ENCODE data around the gene LNX1.

LNX1 gene

DNA sequence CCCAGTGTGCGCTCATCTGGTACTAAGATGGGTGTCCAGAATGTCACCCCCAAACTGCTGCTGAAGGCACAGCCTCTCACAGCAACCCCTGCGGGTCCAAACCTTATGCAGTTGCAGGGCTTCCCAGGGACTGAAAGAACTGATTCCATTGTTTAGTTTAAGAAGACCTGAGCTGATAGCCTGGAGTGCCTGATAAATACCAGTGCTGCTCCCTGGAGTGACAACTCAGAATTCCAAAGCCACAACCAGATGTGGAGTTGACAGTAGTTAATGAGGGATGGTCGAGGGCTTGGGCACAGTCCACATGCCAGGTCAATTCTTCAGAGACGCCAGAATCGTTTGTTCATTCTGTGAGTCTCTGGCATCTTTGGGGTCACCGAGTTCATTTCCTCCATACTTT lies 71.2 kb downstream of the LNX1 start:
- peaks cover 12% of the 10 kb centered on the region for H3K27me3 Mint-ChIP-seq
- H3K36me3 Mint-ChIP-seq (ENCODE audit: low read depth): no peaks in the 10 kb centered on the region
- no peak overlapping the region for H3K4me3 Mint-ChIP-seq
- H3K27ac Mint-ChIP-seq: no peak overlapping the region
- DNase-seq (no peak), ATAC-seq (no peak)
- no peaks in the 10 kb centered on the region for H3K4me1 Mint-ChIP-seq
- no peaks in the 10 kb centered on the region for H3K9me3 Mint-ChIP-seq

DNA sequence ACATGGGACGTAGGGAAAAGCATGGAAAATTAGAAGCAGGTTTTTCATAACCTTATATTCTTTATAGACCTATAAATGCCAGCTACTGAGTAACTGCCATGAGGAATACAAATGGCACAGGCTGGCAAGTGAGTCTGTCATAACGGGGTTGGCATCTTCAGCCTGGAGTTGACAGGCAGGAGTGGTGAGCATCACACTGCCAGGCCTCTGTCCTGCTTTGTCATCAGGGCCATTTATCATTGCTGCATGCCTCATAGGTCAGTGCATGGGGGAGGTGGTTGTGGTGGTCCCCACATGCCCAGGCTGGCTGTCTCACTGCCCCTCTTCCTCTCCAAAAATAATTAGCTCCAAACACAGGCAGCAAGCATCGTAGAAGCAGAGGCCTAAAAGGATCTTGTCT lies 72.5 kb downstream of the LNX1 start:
- Mint-ChIP-seq H3K27ac (no peak overlapping the region), H3K27me3 (peaks cover 6% of the 10 kb centered on the region), H3K36me3 (ENCODE audit: low read depth) (no peaks in the 10 kb centered on the region), H3K9me3 (no peaks in the 10 kb centered on the region), H3K4me3 (no peak overlapping the region), H3K4me1 (no peaks in the 10 kb centered on the region)
- no peak for ATAC-seq
- DNase-seq: no peak

DNA sequence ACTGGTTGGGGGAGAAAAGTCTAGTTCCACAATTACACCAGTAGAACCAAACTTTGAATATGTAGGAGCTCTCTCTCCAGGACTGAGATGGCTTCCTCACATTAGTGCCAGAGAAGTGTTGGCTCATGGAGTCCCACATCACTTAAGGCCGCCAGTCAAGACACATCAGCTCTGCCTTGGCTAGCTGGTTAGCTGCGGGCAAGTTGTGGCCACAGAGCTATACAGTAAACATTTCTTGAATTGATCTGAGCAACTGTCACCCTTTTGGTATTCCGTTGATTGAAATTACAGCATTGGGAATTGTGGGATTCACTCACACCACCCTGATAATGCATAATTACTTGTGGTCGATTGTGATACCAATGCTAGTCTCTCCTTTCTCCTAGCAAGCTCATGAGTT lies 76.2 kb downstream of the LNX1 start:
- no peak overlapping the region for H3K27ac Mint-ChIP-seq
- H3K9me3 Mint-ChIP-seq: no peaks in the 10 kb centered on the region
- DNase-seq (no peak), ATAC-seq (no peak)
- peaks cover 2% of the 10 kb centered on the region for H3K27me3 Mint-ChIP-seq
- H3K36me3 Mint-ChIP-seq (ENCODE audit: low read depth): no peaks in the 10 kb centered on the region
- no peaks in the 10 kb centered on the region for H3K4me1 Mint-ChIP-seq
- H3K4me3 Mint-ChIP-seq: no peak overlapping the region

DNA sequence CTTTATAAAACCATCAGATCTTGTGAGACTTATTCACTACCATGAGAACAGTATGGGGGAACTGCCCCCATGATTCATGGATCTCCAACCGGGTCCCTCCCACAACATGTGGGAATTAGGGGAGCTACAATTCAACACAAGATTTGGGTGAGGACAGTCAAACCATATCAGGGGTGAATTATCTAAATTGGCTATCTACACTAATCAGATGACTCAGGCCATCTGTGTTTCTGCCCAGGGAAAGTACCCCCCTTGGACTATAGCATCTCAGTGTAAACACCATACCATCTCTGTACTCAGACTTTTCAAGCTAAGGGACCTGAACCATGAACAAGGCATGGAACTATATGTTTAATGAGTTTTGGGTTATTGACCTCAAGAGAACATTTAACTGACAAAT lies 76.8 kb downstream of the LNX1 start:
- Mint-ChIP-seq H3K36me3 (ENCODE audit: low read depth) (no peaks in the 10 kb centered on the region), H3K27ac (no peak overlapping the region), H3K4me1 (no peaks in the 10 kb centered on the region), H3K4me3 (no peak overlapping the region), H3K9me3 (no peaks in the 10 kb centered on the region), H3K27me3 (peaks cover 2% of the 10 kb centered on the region)
- no peak for ATAC-seq
- DNase-seq: no peak

DNA sequence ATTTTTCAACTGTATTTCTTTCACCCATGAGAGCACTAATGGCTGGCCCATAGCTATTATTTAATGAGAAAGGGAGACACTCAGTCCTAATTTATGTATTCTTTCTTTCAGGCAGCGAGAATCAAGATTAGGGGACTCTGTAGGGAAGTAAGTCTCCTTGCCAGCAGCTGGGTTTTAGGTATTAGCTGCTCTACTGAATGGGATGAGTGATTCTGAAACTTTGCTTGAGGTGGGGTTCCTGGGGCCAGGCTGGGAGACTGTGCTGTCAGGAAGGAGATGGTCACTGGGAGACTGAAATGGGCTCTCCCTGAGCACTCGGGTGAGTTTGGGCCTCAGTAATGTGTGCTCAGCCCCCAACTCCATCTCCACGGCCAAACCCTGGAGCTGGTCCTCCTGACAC lies 78.7 kb downstream of the LNX1 start:
- no peak for ATAC-seq
- no peak overlapping the region for H3K27ac Mint-ChIP-seq
- H3K4me3 Mint-ChIP-seq: no peak overlapping the region

DNA sequence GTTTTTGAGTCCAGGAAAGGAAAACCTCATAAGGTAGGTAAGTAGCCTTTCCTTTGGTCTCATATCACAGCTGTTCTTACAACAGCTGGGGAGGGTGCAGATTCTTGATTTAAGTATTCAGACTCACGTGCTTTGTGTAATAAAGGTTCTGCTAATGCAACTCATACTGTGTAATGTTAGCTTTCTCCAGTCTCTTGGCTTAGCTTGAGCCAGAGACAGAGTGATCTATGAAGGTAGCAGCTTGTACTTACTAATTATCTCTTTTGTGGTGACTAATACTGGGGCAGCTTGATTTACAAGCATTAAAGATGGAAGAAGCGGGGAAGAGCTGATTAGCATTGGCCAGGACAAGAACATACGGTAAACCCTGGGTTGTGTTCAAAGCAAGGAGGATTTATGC lies 80.3 kb downstream of the LNX1 start:
- H3K4me3 Mint-ChIP-seq: no peak overlapping the region
- no peaks in the 10 kb centered on the region for H3K4me1 Mint-ChIP-seq
- ATAC-seq (no peak), DNase-seq (no peak)
- H3K36me3 Mint-ChIP-seq (ENCODE audit: low read depth): no peaks in the 10 kb centered on the region
- no peaks in the 10 kb centered on the region for H3K9me3 Mint-ChIP-seq
- peaks cover 7% of the 10 kb centered on the region for H3K27me3 Mint-ChIP-seq
- H3K27ac Mint-ChIP-seq: no peak overlapping the region

More for the DNA sequence above, 78.7 kb downstream of the LNX1 start:
- peaks cover 7% of the 10 kb centered on the region for H3K27me3 Mint-ChIP-seq
- no peak for DNase-seq
- no peaks in the 10 kb centered on the region for H3K36me3 Mint-ChIP-seq (ENCODE audit: low read depth)
- H3K4me1 Mint-ChIP-seq: no peaks in the 10 kb centered on the region
- H3K9me3 Mint-ChIP-seq: no peaks in the 10 kb centered on the region

DNA sequence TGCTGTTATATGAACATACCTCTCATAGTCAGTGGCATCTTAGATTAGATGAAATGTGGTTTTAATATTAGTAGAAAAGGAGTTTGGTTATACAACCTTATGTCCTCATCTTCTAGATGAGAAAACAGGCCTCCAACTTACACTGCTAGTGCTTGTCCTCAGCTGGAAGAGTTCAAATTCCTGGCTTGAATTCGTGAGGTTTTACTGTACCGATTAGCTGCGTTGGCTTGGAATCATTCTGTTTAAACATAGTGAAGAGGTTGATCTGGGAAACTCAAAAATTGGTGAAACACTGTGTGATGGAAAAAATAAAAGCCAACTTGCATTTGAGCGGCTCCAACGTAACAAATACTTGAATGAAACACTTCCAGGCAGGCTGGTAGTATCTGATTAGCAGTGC lies 81.0 kb downstream of the LNX1 start:
- ATAC-seq (no peak), DNase-seq (no peak)
- Mint-ChIP-seq H3K27ac (no peak overlapping the region), H3K36me3 (ENCODE audit: low read depth) (no peaks in the 10 kb centered on the region), H3K4me3 (no peak overlapping the region), H3K9me3 (no peaks in the 10 kb centered on the region), H3K27me3 (peaks cover 7% of the 10 kb centered on the region), H3K4me1 (no peaks in the 10 kb centered on the region)

DNA sequence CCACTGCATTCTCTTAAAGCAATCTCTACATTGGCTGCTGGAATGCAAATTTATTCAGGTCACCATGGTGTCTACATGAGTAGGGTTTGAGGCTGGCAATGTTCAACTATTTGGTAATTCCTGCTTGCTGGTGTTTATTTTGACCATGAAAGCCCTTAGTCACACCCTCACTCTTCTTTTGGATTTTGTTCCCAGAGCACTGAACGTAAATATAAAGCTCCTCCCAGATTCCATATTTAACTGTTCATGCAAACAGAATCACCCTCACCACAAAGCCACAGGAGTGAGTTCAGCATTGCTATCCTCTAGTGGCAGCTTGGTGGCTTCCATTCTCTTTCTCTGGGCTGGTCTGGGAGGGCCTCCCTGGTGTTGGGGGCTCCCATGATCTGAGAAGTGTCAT lies 82.8 kb downstream of the LNX1 start:
- Mint-ChIP-seq H3K36me3 (ENCODE audit: low read depth) (no peaks in the 10 kb centered on the region), H3K27ac (no peak overlapping the region), H3K9me3 (no peaks in the 10 kb centered on the region), H3K4me3 (no peak overlapping the region), H3K4me1 (no peaks in the 10 kb centered on the region), H3K27me3 (peaks cover 7% of the 10 kb centered on the region)
- no peak for ATAC-seq
- no peak for DNase-seq

DNA sequence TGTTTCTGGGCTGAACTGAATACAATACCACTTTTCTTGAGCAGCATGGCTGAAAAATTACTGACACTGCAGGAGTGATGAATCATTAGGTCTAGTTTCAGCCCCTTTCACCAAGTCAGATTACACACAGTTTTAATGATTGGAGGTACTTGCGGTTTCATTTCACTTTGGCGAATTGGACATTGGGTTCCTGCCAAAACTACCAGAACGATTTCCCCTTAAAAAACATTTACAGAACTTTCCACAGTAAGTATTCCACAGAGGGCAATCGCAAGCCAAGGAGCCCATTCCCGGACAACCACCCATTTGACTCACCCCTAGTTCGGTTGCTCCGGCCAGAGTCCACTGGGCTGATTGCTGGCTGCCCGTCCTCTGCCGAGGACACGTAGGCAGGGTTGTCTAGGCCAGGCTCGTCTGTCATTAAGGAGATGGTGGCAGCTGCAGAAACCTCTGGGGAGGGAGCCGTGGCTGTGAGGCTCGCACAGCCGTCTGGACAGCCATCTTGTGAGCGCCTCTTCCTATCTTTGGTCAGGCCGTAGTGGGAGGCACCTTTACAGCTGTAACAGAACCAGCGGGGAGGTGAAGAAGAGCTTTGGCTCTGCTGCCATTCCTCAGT lies 83.5 kb downstream of the LNX1 start:
- no peak for ATAC-seq
- Mint-ChIP-seq H3K9me3 (no peaks in the 10 kb centered on the region), H3K36me3 (ENCODE audit: low read depth) (no peaks in the 10 kb centered on the region)

DNA sequence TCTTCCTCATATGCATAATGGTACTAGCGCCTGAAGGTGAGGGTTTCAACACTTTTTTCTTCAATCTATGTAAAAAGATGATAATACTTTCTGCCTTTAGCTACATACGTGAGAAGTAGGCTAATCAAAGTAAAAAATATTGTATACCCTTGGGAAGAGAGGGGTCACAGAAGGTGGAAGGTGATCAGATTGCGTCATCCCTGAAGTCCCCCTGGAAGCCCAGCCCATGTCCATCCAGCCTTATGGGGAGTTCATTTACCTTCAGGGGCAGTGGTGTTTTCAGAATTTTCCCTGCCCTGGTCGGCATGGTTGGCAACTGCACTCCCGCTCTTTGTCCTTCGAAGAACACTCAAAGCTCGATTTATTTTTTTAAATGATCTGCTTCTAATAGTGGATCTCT lies 84.2 kb downstream of the LNX1 start:
- H3K36me3 Mint-ChIP-seq (ENCODE audit: low read depth): no peaks in the 10 kb centered on the region
- no peak for DNase-seq
- no peaks in the 10 kb centered on the region for H3K9me3 Mint-ChIP-seq
- no peak overlapping the region for H3K4me3 Mint-ChIP-seq
- ATAC-seq: no peak
- H3K4me1 Mint-ChIP-seq: no peaks in the 10 kb centered on the region
- H3K27me3 Mint-ChIP-seq: peaks cover 7% of the 10 kb centered on the region
- no peak overlapping the region for H3K27ac Mint-ChIP-seq

More for the DNA sequence above, 83.5 kb downstream of the LNX1 start:
- H3K4me3 Mint-ChIP-seq: no peak overlapping the region
- peaks cover 7% of the 10 kb centered on the region for H3K27me3 Mint-ChIP-seq
- no peak for DNase-seq
- H3K4me1 Mint-ChIP-seq: no peaks in the 10 kb centered on the region
- no peak overlapping the region for H3K27ac Mint-ChIP-seq

DNA sequence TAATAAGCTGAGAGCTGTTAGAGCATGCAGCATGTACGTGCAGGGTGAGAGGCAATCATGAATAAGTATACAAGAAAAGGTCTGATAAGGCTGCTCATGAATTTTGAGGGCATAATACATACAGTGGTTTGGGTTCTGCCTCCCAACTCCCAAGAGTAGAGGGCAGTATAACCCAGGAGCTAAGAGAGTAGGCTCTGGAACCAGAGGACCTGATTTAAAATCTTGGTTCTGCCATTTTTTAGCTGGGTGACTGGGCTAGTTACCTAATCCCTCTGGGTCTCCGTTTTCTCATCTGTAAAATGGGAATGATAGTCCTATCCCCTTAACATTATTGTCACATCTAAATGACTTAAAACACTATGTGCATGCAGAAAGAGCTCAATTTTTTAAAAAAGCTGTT lies 85.3 kb downstream of the LNX1 start:
- Mint-ChIP-seq H3K27ac (no peak overlapping the region), H3K36me3 (ENCODE audit: low read depth) (no peaks in the 10 kb centered on the region), H3K4me3 (no peak overlapping the region), H3K9me3 (no peaks in the 10 kb centered on the region), H3K27me3 (peaks cover 5% of the 10 kb centered on the region), H3K4me1 (no peaks in the 10 kb centered on the region)
- no peak for DNase-seq
- no peak for ATAC-seq

DNA sequence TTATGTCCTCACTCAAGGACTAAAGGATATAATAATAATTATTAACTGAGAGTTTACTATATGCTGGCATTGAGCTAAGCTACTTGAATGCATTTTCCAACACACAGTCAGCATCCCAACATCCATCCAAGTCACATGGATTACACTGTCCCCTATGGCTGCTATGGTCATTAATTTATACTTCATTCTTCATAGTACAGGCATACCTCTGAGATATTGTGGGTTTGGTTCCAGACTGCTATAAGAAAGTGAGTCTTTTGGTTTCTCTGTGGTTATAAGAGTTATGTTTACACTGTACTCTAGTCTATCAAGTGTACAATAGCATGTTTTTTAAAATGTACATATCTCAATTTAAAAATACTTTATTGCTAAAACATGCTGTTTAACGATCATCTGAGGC lies 89.2 kb downstream of the LNX1 start:
- no peaks in the 10 kb centered on the region for H3K4me1 Mint-ChIP-seq
- H3K9me3 Mint-ChIP-seq: no peaks in the 10 kb centered on the region
- no peak for DNase-seq

DNA sequence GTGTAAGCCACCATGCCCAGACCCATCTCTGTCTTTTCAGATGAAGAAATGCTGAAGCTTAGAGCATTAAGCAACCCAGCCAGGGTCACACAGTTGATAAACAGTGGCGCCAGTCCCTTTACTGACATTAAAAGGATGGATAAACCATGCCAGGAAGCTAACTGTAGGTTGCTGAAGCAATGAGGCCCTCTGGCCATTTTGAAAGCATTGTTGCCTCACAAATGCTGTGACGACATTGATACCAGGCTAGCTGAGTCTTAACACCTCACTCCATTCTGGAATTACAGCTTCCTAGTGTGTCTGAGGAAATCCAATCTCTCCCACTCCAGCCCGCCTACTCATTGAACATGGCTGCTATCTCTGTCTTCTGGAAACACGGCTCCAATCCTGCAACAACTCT lies 89.7 kb downstream of the LNX1 start:
- no peak overlapping the region for H3K27ac Mint-ChIP-seq
- ATAC-seq: no peak
- no peak for DNase-seq
- H3K4me1 Mint-ChIP-seq: no peaks in the 10 kb centered on the region
- H3K9me3 Mint-ChIP-seq: no peaks in the 10 kb centered on the region
- no peak overlapping the region for H3K4me3 Mint-ChIP-seq
- no peaks in the 10 kb centered on the region for H3K36me3 Mint-ChIP-seq (ENCODE audit: low read depth)
- H3K27me3 Mint-ChIP-seq: no peaks in the 10 kb centered on the region

More for the DNA sequence above, 89.2 kb downstream of the LNX1 start:
- H3K36me3 Mint-ChIP-seq (ENCODE audit: low read depth): no peaks in the 10 kb centered on the region
- no peak overlapping the region for H3K27ac Mint-ChIP-seq
- no peak for ATAC-seq
- no peaks in the 10 kb centered on the region for H3K27me3 Mint-ChIP-seq
- H3K4me3 Mint-ChIP-seq: no peak overlapping the region

DNA sequence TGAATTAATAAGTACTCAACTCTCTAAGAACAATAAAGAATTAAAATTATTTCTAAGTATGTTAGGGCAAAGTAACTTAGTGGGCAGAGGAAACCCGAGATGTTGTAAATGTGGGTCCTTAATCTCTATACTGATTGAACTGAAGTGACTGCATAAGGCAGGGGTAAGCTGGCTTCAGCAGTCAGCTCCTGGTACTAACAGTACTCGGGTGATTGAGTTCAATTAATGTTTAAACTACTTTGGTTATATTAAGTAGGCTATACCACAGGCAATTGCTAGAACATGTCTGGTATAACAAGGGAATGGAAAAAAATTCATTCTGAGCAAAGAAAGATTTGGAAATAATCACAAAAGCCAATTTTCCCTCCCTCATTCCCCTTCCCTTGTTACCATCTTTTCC lies 90.7 kb downstream of the LNX1 start:
- DNase-seq (no peak), ATAC-seq (no peak)
- Mint-ChIP-seq H3K9me3 (no peaks in the 10 kb centered on the region), H3K36me3 (ENCODE audit: low read depth) (no peaks in the 10 kb centered on the region), H3K27me3 (no peaks in the 10 kb centered on the region), H3K4me3 (no peak overlapping the region), H3K4me1 (no peaks in the 10 kb centered on the region), H3K27ac (no peak overlapping the region)

DNA sequence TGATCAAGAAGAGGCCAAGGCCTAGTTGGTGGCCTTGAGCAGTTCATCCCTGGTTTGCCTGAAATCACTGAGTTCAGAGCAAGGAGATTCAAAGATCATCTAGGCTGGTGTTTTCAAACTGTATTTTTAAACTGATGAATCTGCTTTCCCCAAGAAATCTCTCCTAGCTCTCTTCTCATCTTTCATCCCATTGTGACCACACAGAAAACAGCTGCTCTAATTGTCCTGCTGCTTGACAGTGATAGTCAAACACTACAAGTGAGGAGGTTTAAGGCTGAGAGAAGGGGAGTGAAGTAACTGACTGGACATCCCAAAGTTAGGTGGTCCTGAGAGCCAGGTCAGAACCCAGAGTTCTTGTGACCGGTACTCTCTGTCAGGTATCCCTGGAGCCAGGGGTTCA lies 91.5 kb downstream of the LNX1 start:
- no peak overlapping the region for H3K27ac Mint-ChIP-seq
- H3K9me3 Mint-ChIP-seq: no peaks in the 10 kb centered on the region
- no peaks in the 10 kb centered on the region for H3K27me3 Mint-ChIP-seq
- no peak overlapping the region for H3K4me3 Mint-ChIP-seq
- H3K4me1 Mint-ChIP-seq: no peaks in the 10 kb centered on the region
- DNase-seq: no peak
- no peaks in the 10 kb centered on the region for H3K36me3 Mint-ChIP-seq (ENCODE audit: low read depth)
- ATAC-seq: no peak

DNA sequence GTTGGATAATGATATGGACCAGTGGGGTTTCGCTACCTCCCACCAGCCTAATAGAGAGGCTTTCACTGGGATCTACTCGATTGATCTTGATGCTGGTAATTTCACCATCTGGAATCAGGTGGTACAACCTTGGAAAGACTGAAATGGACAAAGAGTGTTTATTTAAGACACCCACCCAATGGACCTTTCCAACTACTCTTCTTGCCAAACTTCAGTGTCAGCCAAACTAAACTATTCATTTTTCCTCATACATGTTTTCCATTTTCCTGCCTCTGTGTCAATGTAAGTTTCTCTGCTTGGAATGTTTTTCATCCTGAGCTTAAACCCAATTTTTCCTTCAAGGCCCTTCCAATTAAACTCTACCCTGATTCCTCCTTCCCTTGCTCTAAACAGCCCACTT lies 92.6 kb downstream of the LNX1 start:
- DNase-seq (no peak), ATAC-seq (no peak)
- no peaks in the 10 kb centered on the region for H3K36me3 Mint-ChIP-seq (ENCODE audit: low read depth)
- H3K4me3 Mint-ChIP-seq: no peak overlapping the region
- H3K27ac Mint-ChIP-seq: no peak overlapping the region
- no peaks in the 10 kb centered on the region for H3K27me3 Mint-ChIP-seq
- H3K4me1 Mint-ChIP-seq: no peaks in the 10 kb centered on the region
- H3K9me3 Mint-ChIP-seq: no peaks in the 10 kb centered on the region
